ENCODE results near the gene CRB2.
"Not testable (repeated sequence)": the region's sequence is repeated elsewhere in the genome, so short reads cannot be mapped to it uniquely, and the experiment has no call there.

The CRB2 gene

DNA sequence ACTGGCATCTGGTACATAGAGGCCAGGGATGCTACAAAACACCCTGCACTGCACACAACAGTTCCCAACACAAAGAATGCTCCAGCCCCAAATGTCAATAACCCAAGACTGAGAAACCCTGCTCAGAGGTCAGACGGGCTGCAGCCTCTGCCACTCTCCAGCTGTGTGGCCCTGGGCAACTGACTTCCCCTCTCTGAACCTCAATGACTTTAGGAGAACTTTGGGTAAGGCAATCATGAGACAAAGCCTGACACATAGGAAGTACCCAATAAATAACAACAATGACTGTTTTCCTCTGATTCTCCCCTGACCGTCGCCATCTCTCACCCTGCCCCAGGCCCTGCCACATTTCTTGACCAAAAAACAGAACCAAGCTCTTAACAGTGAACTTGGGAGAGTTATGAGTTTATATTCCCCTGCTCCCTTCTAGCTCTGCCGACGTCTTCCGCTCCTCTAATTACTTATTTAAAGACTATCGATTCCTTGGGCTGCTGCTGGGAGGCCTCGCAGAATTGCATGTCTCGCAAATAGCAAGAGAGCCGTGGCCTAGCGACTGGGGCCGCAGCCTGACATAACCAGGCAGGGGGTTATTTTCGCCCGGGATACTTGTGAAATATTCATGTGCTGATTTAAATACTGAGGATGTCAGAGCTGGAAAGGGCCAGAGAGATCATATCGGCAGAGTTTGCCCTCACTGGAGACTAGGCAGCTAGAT, 24.5 kb upstream of the CRB2 start:
- DNase-seq, result no peak

DNA sequence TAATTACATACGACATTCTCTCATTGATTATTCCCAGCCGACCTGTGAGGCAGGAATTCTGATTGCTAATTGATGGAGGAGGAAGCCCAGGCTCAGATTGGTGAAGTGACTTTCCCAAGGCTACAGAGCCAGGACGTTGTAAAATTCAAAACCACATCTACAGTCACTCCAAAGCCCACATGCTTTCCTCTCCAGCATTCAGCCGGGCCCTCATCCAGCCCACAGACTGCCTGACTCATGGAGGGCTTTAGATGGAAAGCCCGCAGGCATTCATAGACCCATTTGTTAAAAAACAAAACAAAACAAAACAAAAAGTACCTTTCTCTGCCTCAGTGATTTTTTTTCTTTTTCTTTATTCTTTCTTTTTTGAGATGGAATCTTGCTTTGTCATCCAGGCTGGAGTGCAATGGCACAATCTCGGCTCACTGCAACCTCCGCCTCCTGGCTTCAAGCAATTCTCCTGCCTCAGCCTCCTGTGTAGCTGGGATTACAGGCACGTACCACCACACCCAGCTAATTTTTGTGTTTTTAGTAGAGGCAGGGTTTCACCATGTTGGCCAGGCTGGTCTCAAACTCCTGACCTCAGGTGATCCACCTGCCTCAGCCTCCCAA, 22.8 kb upstream of the CRB2 start:
- DNase-seq, result not testable (repeated sequence)

DNA sequence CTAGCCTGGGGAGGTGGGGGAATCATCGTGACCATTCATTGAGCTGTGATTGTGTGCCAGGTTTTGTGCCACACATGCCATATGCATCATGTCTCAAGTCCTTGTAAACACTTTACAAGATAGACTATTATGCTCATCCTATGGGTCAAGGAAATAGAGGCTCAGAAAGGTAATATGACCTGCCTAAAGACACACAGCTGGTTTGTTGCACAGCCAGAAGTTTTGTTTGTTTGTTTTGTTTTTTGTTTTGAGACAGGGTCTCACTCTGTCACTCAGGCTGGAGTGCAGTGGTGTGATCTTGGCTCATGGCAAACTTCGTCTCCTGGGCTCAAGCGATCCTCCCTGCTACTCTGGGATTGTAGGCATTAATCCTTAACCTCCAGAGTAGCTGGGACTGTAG, 21.4 kb upstream of the CRB2 start:
- DNase-seq, result no peak

DNA sequence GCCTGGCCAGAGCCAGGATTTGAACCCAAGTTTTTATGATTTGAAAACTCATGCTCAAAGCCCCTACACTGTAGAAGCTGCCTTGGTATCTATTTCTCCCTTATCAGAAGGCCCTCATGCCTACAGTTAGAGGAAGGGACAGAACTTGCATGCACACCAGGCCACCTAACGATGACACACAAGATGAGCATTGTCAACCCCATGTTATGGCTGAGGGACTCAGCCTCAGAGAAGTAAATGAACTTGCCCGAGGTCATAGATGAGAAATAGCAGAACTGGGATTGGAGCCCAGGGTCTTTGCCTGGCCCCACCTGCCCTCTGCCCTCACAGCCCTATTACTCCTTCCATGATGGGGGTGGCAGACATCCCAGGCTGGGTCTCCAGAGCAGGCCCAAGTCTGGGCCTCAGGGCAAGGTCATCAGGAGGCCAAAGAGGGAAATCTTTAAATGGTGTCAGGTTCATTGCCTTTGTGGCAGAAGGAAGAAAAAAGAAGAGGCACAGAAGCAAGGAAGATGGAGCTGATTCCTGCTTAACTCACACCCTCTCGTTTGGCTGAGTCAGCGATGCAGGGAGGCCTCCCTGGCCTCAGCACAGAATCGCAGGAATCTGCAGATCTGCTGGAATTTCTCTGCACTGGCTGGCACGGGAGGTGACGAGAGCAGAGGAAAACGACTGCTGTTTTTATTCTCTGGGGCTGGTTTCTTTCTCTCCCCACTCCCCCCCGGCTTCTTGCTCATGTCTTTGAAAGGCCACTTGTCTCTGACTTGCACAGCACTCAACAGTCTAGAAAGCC, 20.6 kb upstream of the CRB2 start:
- DNase-seq, result no peak

DNA sequence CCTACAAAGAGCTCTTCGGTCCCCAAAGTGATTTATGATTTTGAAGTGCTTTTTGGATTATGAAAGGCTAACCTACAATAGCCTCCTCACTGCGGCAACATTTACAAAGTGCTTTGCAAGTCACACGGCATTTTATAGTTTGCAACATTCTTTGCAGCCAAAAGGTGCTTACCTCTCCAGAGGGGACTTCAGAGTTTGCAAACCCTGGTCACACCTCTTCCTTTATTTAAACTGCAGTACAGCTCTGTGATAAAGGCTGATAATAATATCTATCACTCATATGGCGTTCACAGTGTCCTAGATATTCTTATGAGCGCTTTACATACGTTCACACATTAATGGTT, 20.0 kb upstream of the CRB2 start:
- DNase-seq, result no peak

DNA sequence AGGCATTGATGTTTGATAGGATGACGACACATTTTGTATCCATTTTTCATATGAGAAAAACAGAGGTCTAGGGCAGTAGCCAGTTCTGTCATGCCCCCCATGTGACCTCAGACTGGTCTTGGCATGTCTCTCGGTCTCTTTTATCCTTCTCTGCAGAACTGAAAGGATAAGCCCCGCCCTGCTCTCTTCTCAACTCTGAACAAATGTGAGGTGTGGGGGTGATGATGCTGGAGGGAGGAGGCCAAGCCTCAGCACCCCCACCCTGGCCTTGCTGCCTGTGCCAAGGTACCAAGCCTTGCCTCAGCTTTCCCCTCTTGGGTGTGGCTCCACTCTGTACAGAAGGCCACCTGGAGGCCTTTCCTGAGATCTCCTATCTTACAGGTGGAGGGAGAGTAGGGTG, 19.5 kb upstream of the CRB2 start:
- no peak for DNase-seq

DNA sequence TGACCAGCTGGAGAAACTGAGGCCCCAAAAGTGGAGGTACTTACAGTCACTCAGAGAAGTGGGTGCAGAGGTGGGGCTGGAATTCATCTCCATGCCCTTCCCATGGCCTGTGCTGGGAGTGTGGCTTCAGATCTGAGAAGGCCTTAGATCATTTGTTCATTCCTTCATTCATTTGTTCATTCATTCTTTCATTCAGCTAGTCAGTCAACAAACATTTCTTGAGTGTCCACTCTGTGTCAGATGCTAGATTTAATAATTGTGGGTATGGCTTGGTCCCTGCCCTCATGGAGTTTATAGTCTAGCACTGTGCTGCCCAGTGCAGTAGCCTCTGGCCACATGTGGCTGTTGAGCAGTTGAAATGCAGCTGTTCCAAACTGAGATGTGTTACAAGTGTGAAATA, 19.0 kb upstream of the CRB2 start:
- no peak for DNase-seq

DNA sequence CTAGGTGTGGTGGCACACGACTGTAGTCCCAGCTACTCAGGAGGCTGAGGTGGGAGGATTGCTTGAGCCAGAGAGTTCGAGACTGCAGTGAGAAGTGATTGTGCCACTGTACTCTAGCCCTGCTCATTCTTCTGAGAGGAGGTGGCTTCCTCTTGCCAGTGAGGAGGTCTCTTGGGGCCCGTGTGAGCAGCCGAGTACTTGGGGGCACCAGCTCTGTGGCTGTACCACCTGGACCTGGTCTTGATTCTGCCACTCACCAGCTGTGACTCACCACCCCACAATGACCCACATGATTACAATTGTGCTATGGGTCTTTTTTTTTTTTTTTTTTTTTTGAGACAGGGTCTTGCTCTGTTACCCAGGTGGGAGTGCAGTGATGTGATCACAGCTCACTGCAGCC, 18.0 kb upstream of the CRB2 start:
- DNase-seq, result no peak

DNA sequence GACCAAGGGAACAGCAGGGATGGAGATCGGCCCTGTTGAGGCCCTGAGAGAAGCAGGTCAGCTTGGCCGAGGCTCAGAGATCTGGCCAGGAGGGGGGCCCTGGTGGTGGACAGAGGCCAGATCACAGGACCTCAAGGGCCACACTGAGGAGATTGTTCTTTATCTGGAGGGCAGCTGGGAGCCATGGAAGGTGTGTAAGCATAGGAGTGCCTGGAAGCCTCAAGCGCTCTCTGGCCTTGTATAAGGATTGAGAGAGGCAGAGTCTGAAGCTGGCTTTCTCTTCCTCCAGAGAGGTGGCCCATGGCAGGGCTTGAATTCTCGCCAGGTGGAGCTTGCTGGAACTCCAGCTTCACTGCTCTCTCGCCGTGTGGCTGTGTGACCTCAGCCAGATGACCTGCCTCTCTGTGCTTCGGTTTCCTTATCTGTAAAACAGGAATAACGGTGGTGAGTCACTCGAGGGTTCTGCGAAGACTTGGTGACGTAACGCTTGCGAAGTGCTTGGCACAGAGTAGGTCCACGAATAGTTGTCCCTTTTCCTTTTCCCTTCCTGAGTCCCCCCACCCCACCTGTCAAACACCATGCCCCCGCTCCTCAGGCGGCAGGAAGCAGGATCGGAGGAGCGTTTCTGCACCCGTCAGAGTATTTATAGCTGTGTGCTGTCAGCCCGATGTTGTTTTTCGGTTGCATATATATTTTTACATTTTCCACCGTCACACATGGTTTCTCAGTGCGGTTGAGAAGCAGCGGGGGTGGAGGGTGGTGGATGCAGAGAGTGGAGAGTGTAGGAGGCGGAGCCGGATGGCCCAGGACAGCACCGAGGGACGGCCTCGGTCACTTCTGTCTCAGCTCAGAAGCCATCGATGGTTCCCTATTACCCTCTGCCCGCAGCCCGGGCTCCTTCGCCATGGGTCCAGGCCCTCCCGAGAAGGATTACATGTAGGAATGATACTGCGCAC, 17.0 kb upstream of the CRB2 start:
- no peak for DNase-seq

DNA sequence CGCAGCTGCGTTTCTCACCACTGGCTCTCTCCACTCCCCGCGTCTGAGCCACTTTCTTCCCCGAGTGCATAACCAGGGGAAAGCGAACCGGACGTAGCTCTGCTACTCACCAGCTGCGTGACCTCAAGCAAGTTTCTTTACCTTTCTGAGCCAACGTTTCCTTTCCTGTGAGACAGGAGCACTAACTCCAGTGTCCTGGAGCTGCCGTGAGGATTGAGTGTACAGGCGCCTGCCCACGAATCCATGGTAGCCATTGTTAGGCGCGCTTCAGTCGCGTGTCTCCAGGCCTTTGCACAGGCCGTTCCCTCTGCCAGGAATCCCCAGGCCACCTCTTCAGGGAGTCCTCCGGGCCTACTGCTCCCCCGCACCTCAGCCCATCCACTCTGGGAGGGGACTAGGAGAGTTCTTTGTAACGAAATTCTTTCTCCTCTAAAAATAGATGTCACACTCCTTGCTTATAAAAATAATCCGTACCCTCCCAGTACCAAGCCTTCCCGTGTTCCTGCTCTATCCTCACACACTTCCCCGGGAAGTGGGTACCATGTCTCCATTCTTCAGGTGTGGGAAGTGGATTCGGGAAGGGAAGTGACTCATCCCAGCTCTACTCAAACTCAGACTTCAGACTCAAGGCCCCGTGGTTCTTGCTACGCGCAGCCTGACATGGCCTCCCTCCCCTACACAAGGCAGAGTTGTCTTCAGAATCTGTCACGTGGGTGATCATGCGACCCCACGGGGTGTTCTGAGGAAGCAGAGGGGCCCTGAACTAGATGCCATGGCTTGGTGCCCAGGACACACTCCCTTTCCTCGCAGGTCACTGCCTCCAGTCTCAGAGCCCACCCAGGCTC, 16.1 kb upstream of the CRB2 start:
- DNase-seq, result no peak

DNA sequence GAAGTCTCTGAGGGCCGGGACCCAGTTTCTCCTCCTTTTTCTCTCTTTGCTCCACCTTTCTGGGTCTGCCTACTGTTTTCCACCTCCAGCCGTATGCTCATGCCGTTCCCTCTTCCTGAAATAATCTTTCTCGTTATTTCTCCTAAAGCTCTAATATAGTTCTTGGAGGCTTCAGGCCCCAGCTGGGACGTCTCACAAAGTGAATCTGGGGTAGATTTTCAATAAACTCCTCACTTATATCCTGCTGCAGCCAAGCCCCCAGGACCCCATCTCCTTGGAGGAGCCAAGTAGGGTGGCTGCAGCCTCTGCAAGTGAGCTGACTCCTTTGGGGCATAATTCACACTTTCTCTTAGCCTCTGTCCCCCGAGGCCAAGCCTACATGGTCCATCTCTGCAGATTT, 14.2 kb upstream of the CRB2 start:
- no peak for DNase-seq

DNA sequence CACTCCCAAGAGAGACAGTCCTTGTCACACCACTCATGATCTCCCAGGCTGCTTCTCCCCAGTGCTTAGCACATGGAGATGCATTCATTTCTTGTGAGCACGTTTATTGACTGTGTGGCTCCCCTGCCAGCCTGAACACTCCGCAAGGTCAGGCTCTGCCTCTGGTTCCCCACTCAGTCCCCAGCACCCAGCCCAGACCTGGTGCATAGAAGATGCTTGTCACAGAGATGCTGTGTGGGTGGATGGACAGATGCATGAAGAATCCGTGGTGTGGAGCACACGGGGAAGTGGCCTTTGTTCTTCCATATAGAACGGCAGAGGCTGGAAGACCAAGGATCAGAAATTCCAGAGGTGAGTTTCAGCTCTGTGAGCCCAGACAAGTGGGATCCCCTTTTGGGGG, 13.8 kb upstream of the CRB2 start:
- DNase-seq, result no peak

DNA sequence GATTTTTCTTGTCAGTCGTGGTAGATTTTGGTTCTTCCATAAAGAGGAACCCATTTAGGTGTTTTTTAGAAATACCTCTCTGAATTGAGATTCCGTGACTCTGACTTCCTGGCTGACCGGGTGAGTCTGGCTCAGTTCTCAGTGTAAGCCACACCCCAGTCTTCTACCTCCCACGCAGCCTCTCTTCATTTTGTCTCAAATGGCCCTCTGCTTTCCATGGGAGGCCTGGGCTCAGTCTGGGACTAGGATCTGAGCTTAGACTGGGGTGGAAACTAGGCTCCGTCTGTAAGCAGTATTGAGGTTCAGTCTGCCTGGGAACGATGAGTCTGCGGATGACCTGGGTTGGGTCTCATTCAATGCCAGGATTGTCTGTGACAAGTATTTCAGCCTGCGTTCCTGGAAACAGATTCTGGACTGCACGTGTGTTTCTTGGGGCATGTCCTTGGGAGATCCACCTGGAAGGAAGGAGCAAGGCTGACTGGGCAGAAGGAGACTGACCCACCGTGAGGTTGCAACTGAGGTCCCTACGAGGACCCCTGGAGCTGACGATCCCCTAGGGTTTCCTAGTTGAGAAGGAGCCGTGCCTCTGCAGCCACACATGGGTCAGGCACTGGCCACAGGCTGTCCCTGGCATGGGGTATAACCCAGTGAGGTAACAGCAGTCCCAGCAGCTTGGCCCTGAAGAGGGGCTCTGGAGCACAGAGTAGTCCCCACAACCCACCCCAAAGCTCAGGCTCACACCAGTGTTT, 12.4 kb upstream of the CRB2 start:
- no peak for DNase-seq

DNA sequence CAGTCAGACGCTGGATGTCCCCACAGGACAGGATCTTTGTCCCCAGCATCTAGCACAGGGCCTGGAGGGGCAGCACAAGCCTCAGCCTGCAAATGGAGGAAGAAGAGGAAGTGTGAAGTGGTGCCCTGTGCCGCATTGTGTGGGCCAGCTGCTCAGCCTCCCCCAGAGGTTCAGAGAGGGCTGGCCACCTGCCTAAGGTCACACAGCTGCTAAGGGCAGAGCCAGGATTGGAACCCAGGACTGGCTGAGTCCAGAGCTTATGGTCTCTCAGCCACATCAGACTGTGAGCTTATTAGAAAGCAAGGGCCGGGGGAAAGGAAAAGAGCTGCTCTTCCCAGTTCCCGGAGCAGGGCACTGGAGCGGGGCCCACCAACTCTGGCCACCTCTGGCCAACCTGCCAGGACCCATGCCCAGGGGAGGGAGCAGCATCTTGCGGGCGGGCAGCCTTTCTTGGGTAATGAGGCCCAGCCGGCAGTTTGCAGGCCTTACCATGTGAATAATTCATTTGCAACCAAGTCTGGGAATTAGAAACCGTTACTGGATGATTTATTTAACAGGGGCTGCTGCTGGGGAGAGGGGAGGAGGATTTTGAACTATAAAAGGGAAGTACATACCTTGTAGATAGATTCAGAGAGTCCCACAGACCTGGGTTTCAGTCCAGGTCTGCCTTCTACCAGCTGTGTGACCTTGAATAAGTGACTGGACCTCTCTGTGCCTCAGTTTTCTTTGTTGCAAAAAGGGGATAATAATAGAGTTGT, 11.6 kb upstream of the CRB2 start:
- no peak for DNase-seq

DNA sequence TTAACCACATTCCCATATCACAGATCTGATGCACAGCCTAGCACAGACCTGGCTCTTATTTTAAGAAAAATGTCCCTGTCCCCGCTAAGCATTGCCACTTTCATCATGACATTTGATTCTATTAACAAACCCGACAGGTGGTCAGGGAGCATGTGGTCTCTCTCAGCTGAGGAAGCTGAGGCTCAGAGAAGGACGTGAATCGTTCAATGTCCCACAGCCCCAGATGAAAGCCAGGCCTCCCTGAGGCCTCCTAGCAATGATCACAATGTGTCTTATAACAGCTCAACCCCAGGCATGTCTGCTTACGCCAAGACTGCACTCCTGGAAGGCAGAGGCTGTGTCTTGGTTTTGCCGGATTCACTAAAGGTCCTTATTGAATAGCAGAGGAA, 10.4 kb upstream of the CRB2 start:
- DNase-seq, result no peak

DNA sequence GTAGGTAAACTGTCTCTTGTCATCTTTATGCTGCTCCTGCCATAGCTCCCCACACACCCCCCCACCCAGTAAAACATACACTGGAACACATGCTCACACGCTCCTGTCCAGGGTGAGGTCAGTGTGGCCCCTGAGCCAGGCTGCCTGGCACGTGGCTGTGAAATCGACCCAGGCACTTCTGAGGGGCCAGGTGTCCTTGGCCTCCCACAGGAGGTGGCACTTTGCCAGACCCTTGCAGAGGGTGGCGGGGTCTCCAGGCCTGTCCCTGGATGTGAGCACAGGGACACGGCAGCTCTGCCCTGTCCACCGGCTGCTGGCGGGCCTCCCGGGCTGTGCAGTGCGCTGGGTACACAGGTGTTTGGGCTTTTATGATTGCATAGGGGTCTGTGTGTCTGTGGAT, 10.0 kb upstream of the CRB2 start:
- DNase-seq, result no peak

DNA sequence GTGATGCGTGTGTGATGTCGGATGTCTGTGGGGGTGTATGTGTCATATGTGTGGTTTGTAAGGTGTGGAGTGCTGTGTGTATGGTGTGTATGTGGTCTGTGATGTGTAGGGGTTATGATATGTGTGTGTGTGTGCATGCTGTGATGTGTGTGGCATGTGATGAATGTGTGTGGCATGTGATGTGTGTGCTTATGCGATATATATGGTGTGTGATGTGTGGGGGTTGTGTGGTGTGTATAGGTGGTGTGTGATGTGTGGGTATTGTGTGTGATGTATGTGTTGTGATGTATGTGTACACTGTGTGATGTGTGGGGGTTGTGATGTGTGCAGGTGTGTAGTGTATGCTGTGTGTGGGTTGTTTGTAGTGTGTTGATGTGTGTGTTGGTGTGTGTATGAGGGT, 9.2 kb upstream of the CRB2 start:
- no peak for DNase-seq

DNA sequence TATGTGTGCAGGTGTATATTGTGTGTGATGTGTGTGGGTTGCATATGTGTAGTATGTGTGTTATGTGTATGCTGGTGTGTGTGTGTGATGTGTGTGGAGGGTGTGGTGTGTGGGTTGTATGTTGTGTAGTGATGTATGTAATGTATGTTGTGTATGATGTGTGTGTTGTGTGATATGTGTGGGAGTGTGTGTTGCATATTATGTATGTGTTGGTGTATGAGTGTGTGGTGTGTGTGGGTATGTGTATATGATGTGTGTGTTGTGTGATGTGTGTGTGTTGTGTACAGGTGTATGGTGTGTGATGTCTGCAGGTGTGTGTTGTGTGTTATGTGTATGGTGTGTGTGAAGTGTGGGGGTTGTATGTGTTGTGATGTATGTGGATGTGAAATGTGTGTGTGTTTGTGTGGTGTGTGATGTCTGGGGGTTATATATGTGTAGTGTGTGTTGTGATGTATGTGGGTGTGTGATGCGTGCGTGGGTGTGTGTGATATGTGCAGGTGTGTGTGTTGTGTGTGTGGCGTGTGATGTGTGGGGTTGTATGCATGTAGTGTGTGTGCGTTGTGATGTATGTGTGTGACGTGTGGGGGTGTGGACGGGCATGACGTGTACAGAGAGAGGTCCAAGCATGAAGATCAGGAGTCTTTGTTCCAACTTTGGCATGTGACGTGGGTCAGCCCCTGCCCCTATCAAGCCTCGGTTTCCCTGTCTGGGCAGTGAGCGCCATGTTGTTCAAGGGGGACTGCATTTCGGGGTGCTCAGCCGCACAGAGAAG, 8.5 kb upstream of the CRB2 start:
- DNase-seq, result no peak

DNA sequence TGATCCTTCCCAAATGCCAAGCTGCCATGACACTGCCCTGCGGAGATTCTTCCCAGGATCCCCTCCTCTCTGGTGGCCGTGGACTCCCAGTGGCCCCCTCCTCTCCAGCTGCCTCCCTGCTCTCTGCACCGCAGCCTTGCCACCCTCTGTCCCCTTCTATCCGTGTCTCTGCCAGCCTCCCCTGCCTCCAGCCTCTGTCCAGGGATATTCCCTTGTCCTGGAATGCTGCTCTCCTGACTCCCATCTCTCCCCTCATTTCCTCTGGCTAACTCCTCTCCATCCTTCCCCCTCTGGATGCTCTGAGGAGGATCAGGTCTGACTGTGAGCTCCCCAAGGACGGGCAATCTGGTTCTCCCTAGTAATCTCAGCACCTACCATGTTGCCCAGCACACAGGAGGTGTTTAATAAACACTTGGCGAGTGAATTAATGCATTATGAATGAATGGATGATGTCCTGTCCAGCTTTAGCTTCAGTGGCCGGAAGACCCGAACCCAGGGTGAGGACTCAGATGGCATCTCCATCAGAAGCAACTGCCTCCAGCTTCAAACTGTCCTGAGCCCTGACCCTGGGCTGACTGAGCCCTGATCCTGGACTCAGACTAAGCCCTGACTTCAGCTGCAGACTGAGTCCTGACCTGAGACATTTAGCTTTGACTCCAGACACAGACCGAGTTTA, 7.5 kb upstream of the CRB2 start:
- DNase-seq, result no peak
